ENCODE results near the gene OVAAL.

OVAAL gene

DNA sequence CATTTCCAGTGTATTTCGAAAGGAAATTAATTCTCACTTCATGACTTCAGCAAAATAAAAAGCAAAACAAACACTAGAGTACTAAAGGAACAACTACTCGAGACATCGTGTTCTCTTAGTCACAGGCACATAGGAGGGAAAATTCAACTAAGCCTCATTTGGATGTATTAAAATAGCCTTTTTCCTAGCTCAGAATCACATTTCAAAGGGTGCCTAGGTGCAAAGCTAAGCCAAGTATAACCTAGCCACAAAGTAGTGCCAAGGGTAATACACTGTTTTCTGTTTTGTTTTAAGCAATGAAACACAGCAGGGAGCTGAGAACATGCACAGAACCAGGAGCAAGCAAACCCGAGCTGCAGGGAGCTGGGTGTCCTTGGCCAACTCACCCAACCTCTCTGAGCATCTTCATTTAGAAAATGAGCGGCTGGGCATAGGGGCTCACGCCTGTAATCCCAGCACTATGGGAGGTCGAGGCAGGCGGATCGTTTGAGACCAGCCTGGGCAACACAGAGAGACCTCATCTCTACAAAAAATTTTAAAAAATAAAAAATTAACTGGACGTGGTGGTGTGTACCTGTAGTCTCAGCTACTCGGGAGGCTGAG lies 29.8 kb upstream of the OVAAL start:
- no peak for DNase-seq (ENCODE audit: low spot score)
- in situ Hi-C loops (cut with MboI; ENCODE audit: low pct_unique_long_range_greater_than_20kb, low sequenced_read_pairs, unreplicated experiment) = loop anchor here (10.0 kb wide), 1 partner anchor 636 kb away; no protein-coding TSS in a partner anchor
- TF ChIP-seq, protein P1, sequence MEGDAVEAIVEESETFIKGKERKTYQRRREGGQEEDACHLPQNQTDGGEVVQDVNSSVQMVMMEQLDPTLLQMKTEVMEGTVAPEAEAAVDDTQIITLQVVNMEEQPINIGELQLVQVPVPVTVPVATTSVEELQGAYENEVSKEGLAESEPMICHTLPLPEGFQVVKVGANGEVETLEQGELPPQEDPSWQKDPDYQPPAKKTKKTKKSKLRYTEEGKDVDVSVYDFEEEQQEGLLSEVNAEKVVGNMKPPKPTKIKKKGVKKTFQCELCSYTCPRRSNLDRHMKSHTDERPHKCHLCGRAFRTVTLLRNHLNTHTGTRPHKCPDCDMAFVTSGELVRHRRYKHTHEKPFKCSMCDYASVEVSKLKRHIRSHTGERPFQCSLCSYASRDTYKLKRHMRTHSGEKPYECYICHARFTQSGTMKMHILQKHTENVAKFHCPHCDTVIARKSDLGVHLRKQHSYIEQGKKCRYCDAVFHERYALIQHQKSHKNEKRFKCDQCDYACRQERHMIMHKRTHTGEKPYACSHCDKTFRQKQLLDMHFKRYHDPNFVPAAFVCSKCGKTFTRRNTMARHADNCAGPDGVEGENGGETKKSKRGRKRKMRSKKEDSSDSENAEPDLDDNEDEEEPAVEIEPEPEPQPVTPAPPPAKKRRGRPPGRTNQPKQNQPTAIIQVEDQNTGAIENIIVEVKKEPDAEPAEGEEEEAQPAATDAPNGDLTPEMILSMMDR (IDR thresholded peaks at IDR 0.05; ENCODE audit: extremely low read depth, insufficient read depth, missing control alignments) = no peak

DNA sequence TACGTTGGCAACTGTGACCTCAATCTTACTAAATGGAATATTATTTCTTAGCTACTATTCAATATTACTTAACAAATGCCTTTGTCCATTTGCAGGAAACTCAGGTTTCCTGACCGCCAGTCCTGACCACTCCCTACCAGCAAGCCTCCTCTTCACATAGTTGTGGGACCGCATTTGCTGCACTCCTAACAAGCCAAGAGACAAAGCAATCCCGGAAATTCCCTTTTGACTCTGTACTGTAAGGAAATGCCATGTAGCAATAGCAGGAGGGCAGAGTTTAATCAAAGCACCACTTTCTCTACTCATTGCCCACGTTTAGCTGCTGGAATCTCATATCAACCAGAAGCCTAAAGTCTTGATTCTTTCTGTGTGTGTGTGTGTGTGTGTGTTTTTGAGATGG lies 28.3 kb upstream of the OVAAL start:
- no peak for DNase-seq (ENCODE audit: low spot score)
- in situ Hi-C loops (cut with MboI; ENCODE audit: low pct_unique_long_range_greater_than_20kb, low sequenced_read_pairs, unreplicated experiment) = no loop called here
- TF ChIP-seq, protein P1 (IDR thresholded peaks at IDR 0.05; ENCODE audit: extremely low read depth, insufficient read depth, missing control alignments) = no peak

- in situ Hi-C loops (cut with MboI; ENCODE audit: low pct_unique_long_range_greater_than_20kb, low sequenced_read_pairs, unreplicated experiment) = no loop called here
- DNase-seq (ENCODE audit: low spot score) = no peak
- TF ChIP-seq, protein P1 (IDR thresholded peaks at IDR 0.05; ENCODE audit: extremely low read depth, insufficient read depth, missing control alignments) = no peak
Observed at GRCh38 chr1:180532854-180533253, 25.9 kb upstream of the OVAAL start.

DNA sequence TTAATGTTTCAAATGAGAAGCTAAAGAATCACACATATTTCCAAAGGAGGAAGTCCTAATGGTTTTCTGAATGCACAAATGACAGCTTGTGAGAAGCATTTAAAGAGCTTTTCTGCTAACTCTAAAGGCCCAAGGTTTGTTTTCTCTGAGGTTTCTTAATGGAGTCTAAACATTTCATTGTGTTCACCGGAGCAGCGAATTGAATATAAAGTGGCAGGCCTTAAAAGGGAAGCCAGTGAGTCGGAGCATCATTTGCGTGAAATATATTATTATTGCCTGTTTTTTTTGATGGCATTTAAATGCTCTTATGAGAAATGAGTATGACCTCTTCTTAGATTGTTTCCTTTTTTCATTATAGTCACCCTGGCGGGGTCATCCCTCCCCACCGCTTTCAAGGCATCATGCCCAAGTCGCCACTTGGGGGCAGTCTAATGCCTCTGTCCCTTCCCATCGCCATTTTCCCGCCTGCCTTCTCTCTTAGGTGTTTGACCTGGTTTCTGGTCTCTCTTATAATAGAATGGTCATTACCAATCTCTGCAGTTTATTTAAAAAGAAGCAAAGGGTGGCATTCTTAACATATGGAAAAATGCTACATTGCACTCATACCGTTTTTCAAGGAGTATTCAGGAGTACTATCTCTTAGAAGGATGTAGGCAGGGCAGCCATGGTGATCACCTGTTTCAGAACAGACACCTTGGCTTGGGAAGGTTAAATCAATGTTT lies 25.3 kb upstream of the OVAAL start:
- TF ChIP-seq, protein P1 (IDR thresholded peaks at IDR 0.05; ENCODE audit: extremely low read depth, insufficient read depth, missing control alignments) = peak; percentile 86
- DNase-seq (ENCODE audit: low spot score) = peak; percentile 67
- in situ Hi-C loops (cut with MboI; ENCODE audit: low pct_unique_long_range_greater_than_20kb, low sequenced_read_pairs, unreplicated experiment) = no loop called here

DNA sequence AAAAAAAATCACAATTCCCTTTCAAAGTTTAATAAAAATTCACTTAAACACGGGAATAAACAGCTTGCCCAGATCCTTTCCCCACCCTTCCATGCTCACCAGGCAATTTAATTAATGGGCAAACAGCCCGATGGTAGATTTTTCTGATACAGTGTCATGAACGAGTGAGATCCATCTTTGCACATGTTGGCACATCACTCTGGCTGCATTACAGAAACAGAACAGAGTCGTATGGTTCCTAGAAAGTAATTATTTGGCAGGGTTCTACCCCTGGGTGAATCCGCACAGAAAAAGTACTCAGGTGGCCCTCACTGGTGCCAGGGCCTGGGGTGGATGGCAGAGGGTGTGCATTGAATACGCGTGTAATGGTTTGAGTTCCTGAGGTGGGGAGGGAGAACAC lies 24.6 kb upstream of the OVAAL start:
- in situ Hi-C loops (cut with MboI; ENCODE audit: low pct_unique_long_range_greater_than_20kb, low sequenced_read_pairs, unreplicated experiment) = no loop called here
- DNase-seq (ENCODE audit: low spot score) = no peak
- TF ChIP-seq, protein P1 (IDR thresholded peaks at IDR 0.05; ENCODE audit: extremely low read depth, insufficient read depth, missing control alignments) = no peak

DNA sequence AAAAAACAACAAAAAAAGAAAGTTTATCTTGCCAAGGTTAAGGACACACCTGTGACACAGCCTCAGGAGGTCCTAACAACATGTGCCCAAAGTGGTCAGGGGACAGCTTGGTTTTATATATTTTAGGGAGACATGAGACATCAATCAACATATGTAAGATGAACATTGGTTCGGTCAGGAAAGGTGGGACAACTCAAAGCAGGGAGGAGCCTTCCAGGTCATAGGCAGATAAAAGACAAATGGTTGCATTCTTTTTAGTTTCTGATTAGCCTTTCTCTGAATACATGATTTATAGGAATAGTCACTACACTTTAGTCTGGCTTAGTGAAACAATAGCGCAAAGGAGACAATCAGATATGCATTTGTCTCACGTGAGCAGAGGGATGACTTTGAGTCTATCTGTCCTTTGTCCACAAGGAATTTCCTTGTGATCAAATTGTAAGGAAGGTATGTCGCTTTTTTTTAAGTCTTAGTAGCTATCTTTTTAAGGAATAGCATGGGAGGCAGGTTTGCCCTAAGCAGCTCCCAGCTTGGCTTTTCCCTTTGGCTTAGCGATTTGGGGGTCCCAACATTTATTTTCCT lies 23.3 kb upstream of the OVAAL start:
- in situ Hi-C loops (cut with MboI; ENCODE audit: low pct_unique_long_range_greater_than_20kb, low sequenced_read_pairs, unreplicated experiment) = no loop called here
- TF ChIP-seq, protein P1 (IDR thresholded peaks at IDR 0.05; ENCODE audit: extremely low read depth, insufficient read depth, missing control alignments) = no peak
- no peak for DNase-seq (ENCODE audit: low spot score)

Measured in GM13977 (cell line).